Measurements from ENCODE around the gene ITGAL. TPM values are rescaled to one million over a fixed set of nuclear protein-coding genes. Genes with fewer than 3 reads are reported as not detected.
"Not testable (repeated sequence)": the region's sequence is repeated elsewhere in the genome, so short reads cannot be mapped to it uniquely, and the experiment has no call there.

Gene ITGAL
- total RNA-seq, 1 donor from 2014 or later, result 240 TPM

- intact Hi-C loops (cut with micrococcal nuclease), result loop anchor here (1.0 to 2.0 kb wide), 3 partner anchors 15 to 61 kb away; partner anchors contain the start of genes DCTPP1 and ZNF747
- peak overlapping the region; percentile 94 for H3K27ac Mint-ChIP-seq
- TF ChIP-seq CTCF (IDR thresholded peaks at IDR 0.05), result no peak
- no peaks in the 10 kb centered on the region for H3K27me3 Mint-ChIP-seq
- peak; percentile 55 for DNase-seq
- ATAC-seq (ENCODE audit: low read depth), result peak; percentile 42
- H3K9me3 Mint-ChIP-seq, result no peaks in the 10 kb centered on the region
- H3K4me1 Mint-ChIP-seq, result peaks cover 67% of the 10 kb centered on the region
- ChIA-PET CTCF (interaction anchor here (0.8 to 2.3 kb wide), 8 partner anchors 9 to 62 kb away, joined by 3 to 11 read pairs (median 4); partner anchors contain the start of genes DCTPP1 and ZNF747), POLR2A (interaction anchor here (0.6 to 11.0 kb wide), 23 partner anchors 9 to 185 kb away, joined by 3 to 421 read pairs (median 4); partner anchors contain the start of genes DCTPP1, FBRS, SEPHS2 and SEPTIN1)
- peak overlapping the region; percentile 89 for H3K4me3 Mint-ChIP-seq
- peaks cover 36% of the 10 kb centered on the region for H3K36me3 Mint-ChIP-seq (ENCODE audit: low read depth)
Observed at GRCh38 chr16:30473231-30474073, 910 bp downstream of the ITGAL start.

- Mint-ChIP-seq H3K36me3 (ENCODE audit: low read depth) (peaks cover 40% of the 10 kb centered on the region), H3K27me3 (no peaks in the 10 kb centered on the region)
Observed at GRCh38 chr16:30474074-30474452, 1.5 kb downstream of the ITGAL start.

GRCh38 chr16:30474684-30475083, 2.1 kb downstream of the ITGAL start:
- intact Hi-C loops (cut with micrococcal nuclease), result no loop called here
- POLR2A ChIA-PET, result interaction anchor here (0.6 to 11.0 kb wide), 9 partner anchors 17 to 92 kb away, joined by 3 to 421 read pairs (median 9); partner anchors contain the start of genes SEPHS2, SEPTIN1, ZNF747 and ZNF764
- Mint-ChIP-seq H3K4me3 (peak overlapping the region; percentile 52), H3K4me1 (peaks cover 71% of the 10 kb centered on the region), H3K9me3 (no peaks in the 10 kb centered on the region), H3K36me3 (ENCODE audit: low read depth) (peaks cover 42% of the 10 kb centered on the region), H3K27me3 (no peaks in the 10 kb centered on the region), H3K27ac (peak overlapping the region; percentile 61)
- CTCF ChIA-PET, result interaction anchor here (1.2 kb wide), 1 partner anchor 16 kb away, joined by 3 read pairs; no protein-coding TSS in a partner anchor
- ATAC-seq (ENCODE audit: low read depth) (no peak), DNase-seq (no peak)
- no peak for TF ChIP-seq CTCF (IDR thresholded peaks at IDR 0.05)

More at GRCh38 chr16:30474074-30474452, 1.5 kb downstream of the ITGAL start:
- Mint-ChIP-seq H3K27ac (no peak overlapping the region), H3K4me1 (peaks cover 73% of the 10 kb centered on the region), H3K4me3 (peak overlapping the region; percentile 89), H3K9me3 (no peaks in the 10 kb centered on the region)
- CTCF ChIA-PET, result interaction anchor here (0.9 to 2.3 kb wide), 5 partner anchors 15 to 61 kb away, joined by 3 to 11 read pairs (median 6); partner anchors contain the start of genes DCTPP1 and ZNF747
- POLR2A ChIA-PET, result interaction anchor here (0.6 to 11.0 kb wide), 20 partner anchors 8 to 184 kb away, joined by 3 to 421 read pairs (median 4); partner anchors contain the start of genes DCTPP1, FBRS, SEPHS2 and SEPTIN1
- no peak for ATAC-seq (ENCODE audit: low read depth)
- TF ChIP-seq CTCF (IDR thresholded peaks at IDR 0.05), result no peak
- DNase-seq, result no peak
- intact Hi-C loops (cut with micrococcal nuclease), result no loop called here

GRCh38 chr16:30476991-30477390, 4.4 kb downstream of the ITGAL start:
- intact Hi-C loops (cut with micrococcal nuclease), result no loop called here
- peaks cover 54% of the 10 kb centered on the region for H3K4me1 Mint-ChIP-seq
- TF ChIP-seq CTCF (IDR thresholded peaks at IDR 0.05), result no peak
- CTCF ChIA-PET, result interaction anchor here (1.2 kb wide), 1 partner anchor 47 kb away, joined by 4 read pairs; the partner anchor contains the start of gene DCTPP1
- peak overlapping the region; percentile 9 for H3K27ac Mint-ChIP-seq
- H3K9me3 Mint-ChIP-seq, result no peaks in the 10 kb centered on the region
- POLR2A ChIA-PET, result interaction anchor here (0.6 to 11.0 kb wide), 9 partner anchors 10 to 731 kb away, joined by 3 to 421 read pairs (median 6); partner anchors contain the start of genes DCTPP1 and SEPHS2
- no peak overlapping the region for H3K4me3 Mint-ChIP-seq
- ATAC-seq (ENCODE audit: low read depth), result no peak
- H3K27me3 Mint-ChIP-seq, result no peaks in the 10 kb centered on the region
- DNase-seq, result no peak
- peaks cover 57% of the 10 kb centered on the region for H3K36me3 Mint-ChIP-seq (ENCODE audit: low read depth)

GRCh38 chr16:30477773-30478172, 5.2 kb downstream of the ITGAL start:
- H3K9me3 Mint-ChIP-seq; intact Hi-C loops (cut with micrococcal nuclease); H3K4me3 Mint-ChIP-seq; CTCF ChIA-PET; ATAC-seq (ENCODE audit: low read depth); H3K27me3 Mint-ChIP-seq; DNase-seq: not testable (repeated sequence)
- Mint-ChIP-seq H3K27ac (peak overlapping the region; percentile 9), H3K36me3 (ENCODE audit: low read depth) (peaks cover 61% of the 10 kb centered on the region), H3K4me1 (peaks cover 50% of the 10 kb centered on the region)
- POLR2A ChIA-PET, result interaction anchor here (0.6 to 11.0 kb wide), 8 partner anchors 20 to 731 kb away, joined by 3 to 421 read pairs (median 7); partner anchors contain the start of genes DCTPP1 and SEPHS2

Measured in activated B cell treated with CpG ODN at 0.5 μM for 24 hours (primary cell).